Kidney capillary endothelial cell (primary cell): Measurements from ENCODE around the gene ZMIZ2.
"Not testable (repeated sequence)": the region's sequence is repeated elsewhere in the genome, so short reads cannot be mapped to it uniquely, and the experiment has no call there.

Experiments used
- DNase-seq: peaks from one replicate; pipeline ENCODE4 v3.0.0-alpha.2; 2018; ENCODE audit warnings: low spot score

The ZMIZ2 gene

DNA sequence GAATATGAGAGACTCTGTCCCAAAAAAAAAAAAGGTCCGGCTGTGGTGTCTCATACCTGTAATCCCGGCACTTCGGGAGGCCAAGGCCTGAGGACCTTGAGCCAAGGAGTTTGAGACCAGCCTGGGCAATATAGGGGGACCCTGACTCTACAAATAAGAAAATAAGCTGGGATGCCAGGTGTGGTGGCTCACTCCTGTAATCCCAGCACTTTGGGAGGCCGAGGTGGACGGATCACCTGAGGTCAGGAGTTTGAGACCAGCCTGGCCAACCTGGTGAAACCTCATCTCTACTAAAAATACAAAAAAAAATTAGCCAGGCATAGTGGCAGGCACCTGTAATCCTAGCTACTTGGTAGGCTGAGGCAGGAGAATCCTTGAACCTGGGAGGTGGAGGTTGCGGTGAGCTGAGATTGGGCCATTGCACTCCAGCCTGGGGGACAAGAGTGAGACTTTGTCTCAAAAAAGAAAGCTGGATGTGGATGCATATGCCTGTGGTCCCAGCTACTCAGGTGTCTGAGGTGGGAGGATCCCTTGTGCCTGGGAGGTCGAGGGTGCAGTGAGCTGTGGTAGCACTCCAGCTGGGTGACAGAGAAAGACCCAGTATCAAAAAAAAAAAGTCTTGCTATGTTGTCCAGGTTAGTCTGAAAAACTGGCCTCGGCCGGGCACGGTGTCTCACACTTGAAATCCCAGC is 55.3 kb downstream of the ZMIZ2 start:
- DNase-seq: not testable (repeated sequence)

DNA sequence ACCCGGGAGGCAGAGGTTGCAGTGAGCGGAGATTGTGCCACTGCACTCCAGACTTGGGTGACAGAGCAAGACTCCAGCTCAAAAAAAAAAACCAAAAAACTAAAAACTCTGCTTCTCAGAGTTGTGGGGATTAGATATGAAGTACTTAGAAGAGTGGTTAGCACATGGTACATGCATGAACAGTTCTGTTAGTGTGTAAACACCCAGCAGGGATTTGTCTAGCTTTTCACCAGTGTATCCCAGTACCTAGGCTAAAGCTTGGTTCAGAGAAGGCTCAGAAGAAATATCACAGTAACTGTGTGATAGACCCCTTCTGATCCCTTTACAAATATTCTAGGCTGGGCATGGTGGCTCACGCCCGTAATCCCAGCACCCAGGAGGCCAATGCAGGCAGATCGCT is 57.3 kb downstream of the ZMIZ2 start:
- DNase-seq: no peak

DNA sequence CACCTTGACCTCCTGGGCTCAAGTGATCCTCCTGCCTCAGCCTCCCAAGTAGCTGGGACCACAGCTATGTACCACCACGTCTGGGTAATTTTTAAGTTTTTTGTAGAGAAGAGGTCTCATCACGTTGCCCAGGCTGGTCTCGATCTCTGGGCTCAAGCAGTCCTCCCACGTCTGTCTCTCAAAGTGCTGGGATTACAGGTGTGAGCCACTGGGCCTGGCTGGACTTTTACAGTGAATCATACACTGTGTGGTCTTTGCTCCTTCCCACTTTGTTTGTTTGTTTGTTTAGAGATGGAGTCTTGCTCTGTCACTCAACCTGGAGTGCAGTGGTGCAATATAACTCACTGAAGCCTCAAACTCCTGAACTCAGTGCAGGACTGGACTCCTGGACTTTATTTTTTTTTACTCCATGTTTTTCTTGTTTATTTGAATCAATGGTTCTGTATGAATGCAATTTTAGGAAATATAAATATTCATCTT is 60.3 kb downstream of the ZMIZ2 start:
- DNase-seq: no peak

DNA sequence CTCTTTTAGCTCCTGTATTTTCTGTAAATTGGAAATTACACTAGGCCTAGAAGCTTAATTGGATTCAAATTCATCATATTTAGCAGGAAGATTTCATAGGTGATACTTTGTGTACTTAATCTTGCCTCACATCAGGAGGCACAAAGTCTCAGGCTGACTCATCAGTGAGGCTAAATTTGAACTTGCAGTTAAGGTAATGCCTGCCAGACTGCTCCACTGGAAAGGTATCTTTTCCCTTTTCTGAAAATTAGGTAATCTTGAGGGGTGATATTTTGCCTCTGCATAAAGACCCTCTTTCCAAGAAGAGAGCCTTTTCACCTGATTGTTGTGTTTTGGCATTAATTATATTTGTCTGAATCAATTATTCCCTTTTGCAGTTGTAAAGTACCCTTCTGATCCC is 62.4 kb downstream of the ZMIZ2 start:
- DNase-seq: no peak

DNA sequence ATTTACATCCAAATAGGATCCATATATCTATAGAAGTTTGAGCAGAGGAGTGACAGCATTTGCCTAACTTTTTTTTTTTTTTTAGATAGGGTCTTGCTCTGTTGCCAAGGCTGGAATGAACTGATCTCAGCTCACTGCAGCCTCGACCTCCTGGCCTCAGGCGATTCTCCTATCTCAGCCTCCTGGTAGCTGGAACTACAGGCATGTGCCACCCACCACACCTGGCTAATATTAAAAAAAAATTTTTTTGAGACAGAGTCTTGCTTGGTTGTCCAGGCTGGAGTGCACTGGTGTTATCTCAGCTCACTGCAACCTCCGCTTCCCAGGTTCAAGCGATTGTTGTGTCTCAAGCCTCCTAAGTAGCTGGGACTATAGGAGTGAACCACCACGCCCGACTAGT is 62.9 kb downstream of the ZMIZ2 start:
- DNase-seq: no peak

DNA sequence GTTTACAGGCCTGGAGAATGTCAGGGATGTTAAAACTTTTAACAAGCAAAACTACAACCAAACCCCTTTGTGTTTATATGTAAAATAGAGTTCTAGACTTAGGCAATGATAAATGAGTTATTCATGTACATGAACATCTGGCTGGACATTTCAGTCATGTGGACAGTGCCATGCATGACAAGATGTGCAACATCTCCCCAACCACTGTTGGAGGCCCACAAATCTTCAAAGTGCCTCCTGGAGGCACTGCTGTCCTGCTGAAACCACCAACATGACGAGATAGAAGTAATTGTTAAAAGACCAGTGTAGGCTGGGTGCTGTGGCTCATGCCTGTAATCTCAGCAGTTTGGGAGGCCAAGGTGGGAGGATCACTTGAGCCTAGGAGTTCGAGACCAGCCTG is 66.3 kb downstream of the ZMIZ2 start:
- no peak for DNase-seq

DNA sequence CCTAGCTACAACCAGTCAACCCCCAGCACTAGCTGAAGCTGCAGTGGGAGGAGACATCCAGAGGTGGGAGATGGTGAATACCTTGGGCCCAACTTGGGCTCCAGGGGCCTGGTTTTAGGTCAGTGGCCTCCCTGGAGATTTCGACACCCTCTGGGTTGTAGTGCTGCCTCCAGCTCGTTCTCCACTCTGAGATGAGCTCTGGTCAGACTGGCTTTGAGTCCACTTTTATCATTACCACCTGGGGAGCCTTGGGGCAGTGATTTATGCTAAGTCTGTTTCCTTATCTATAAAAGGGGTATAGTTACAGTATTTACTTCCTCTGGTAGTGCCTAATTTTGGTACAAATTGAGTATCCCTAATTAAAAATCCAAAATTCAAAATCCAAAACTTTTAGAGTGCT is 70.6 kb downstream of the ZMIZ2 start:
- no peak for DNase-seq
